Lung (tissue), 12 donors: ENCODE results near the gene ELF2. TPM values are rescaled to one million over a fixed set of nuclear protein-coding genes. Genes with fewer than 3 reads are reported as not detected.
A peak's percentile ranks its signal among the peaks of the same experiment; 100 is the strongest.

Source experiments
- ATAC-seq: fragments of 200-7000 bp; cut with Tn5 transposase; one replicate; pipeline ENCODE4 v1.9.1; 2020; ENCODE audit warnings: moderate number of reproducible peaks; ENCODE audit not compliant: insufficient read depth, low FRiP score
- DNase-seq, 3 donors: peaks; one replicate each; pipeline ENCODE4 v3.0.0-alpha.2; 2013 to 2017
- H3K27ac ChIP-seq, 2 donors: one replicate each; pipeline ENCODE4 v1.5.1; 2013; ENCODE audit warnings: mild to moderate bottlenecking in 2 of 2, moderate library complexity in 2 of 2, control low read depth in 1 of 2, inconsistent platforms in 1 of 2, low read depth in 1 of 2, low read length in 1 of 2
- H3K27me3 ChIP-seq, 3 donors: one replicate each; pipeline ENCODE4 v1.5.1; 2013; ENCODE audit warnings: low read length in 2 of 3; ENCODE audit not compliant: control insufficient read depth in 3 of 3, insufficient read depth in 3 of 3
- H3K36me3 ChIP-seq, 4 donors: one replicate each; pipeline ENCODE4 v1.5.1; 2013; ENCODE audit warnings: low read length in 4 of 4, mild to moderate bottlenecking in 1 of 4, moderate library complexity in 1 of 4; ENCODE audit not compliant: control insufficient read depth in 4 of 4, insufficient read depth in 4 of 4
- H3K4me1 ChIP-seq, 5 donors: one replicate each; pipeline ENCODE4 v1.5.1; 2013; ENCODE audit warnings: low read length in 5 of 5, mild to moderate bottlenecking in 2 of 5, moderate library complexity in 1 of 5; ENCODE audit not compliant: control insufficient read depth in 5 of 5, insufficient read depth in 5 of 5
- H3K4me3 ChIP-seq: one replicate; pipeline ENCODE4 v1.5.1; 2013; ENCODE audit warnings: mild to moderate bottlenecking, control low read depth, moderate library complexity
- H3K9ac ChIP-seq, 2 donors: one replicate each; pipeline ENCODE4 v1.5.1; 2013; ENCODE audit warnings: low read length in 2 of 2, control low read depth in 1 of 2; ENCODE audit not compliant: insufficient read depth in 1 of 2
- H3K9me3 ChIP-seq, 4 donors: one replicate each; pipeline ENCODE4 v1.5.1; 2013; ENCODE audit warnings: low read length in 3 of 4, mild to moderate bottlenecking in 1 of 4, moderate library complexity in 1 of 4; ENCODE audit not compliant: control insufficient read depth in 4 of 4, insufficient read depth in 3 of 4
- WGBS, 2 donors: extraction: QIAGEN DNeasy Blood & Tissue Kit; methylation state at CpG; one replicate each; pipeline ENCODE4 v1.1.7; 2013; 5-methylcytosine and 5-hydroxymethylcytosine counted together
- polyA plus RNA-seq, 2 donors: library from polyadenylated mRNA; stranded (reverse); fragments of 200-250 nt; gene quantifications; one replicate each; pipeline ENCODE4 v1.2.1, GENCODE V29; 2013
- total RNA-seq, 2 donors: library from RNA; depleted of rRNA in 1 of 2; stranded (reverse); fragments of >200 nt in 1 of 2; gene quantifications; one replicate each; pipeline ENCODE4 v1.2.1, GENCODE V29; 2014 to 2021
- TF ChIP-seq, protein P1 (sequence below): IDR thresholded peaks from 2 replicates; pipeline ENCODE4 v1.5.1; 2012; ENCODE audit warnings: mild to moderate bottlenecking; ENCODE audit errors: control extremely low read depth, extremely low read depth
- donor health status: control.
- donor health status: control.
- donor health status: Bipolar disorder and iron deficiency.
- donor health status: healthy.
- donor health status: DM: yes; HTN: yes; CAD: no.

ELF2 gene
- total and polyA plus RNA-seq, 4 donors = 11.6 to 101 (median 28.7) TPM

DNA sequence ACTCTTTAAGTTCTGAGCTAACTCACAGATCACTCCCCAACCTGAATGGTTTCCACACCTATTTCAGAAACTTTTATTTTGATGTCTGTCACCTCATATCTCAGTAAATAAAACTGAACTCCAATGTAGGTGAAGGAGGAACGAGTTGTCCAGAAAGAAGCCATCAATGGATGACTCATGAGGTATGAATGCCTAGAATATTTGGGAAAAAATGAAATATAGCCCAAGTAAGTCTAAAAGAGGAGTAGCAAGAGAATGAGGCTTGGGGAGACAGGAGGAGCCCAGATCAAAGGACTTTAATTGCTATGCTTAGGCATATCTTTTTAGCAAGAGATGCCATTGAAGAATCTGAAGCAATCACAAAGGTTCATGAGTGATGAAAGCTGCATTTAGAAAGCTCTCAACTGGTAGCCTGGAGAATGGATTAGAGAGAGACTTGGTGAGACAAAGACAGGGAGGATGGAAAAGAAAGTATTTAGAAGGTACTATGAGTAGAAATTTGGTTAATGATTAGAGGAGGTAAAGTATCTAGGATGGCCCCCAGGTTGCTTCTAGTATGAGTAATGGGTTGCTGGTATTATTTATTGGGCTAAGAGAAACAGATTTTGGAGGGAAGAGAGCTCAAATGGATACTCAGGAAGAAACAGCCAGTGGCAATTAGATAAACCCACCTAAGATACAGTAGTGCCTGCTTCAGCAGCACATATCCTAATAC, 122.1 kb downstream of the ELF2 start:
- peak overlapping the region in 1 of 2 donors; percentile 23 for H3K27ac ChIP-seq
- TF ChIP-seq, protein P1, sequence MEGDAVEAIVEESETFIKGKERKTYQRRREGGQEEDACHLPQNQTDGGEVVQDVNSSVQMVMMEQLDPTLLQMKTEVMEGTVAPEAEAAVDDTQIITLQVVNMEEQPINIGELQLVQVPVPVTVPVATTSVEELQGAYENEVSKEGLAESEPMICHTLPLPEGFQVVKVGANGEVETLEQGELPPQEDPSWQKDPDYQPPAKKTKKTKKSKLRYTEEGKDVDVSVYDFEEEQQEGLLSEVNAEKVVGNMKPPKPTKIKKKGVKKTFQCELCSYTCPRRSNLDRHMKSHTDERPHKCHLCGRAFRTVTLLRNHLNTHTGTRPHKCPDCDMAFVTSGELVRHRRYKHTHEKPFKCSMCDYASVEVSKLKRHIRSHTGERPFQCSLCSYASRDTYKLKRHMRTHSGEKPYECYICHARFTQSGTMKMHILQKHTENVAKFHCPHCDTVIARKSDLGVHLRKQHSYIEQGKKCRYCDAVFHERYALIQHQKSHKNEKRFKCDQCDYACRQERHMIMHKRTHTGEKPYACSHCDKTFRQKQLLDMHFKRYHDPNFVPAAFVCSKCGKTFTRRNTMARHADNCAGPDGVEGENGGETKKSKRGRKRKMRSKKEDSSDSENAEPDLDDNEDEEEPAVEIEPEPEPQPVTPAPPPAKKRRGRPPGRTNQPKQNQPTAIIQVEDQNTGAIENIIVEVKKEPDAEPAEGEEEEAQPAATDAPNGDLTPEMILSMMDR = no peak
- H3K4me3 ChIP-seq = no peak overlapping the region
- H3K27me3 ChIP-seq = no peaks in the 10 kb centered on the region
- 42 to 75% methylated on average over 1 of the region's 1 CpG for WGBS, 2 donors
- H3K36me3 ChIP-seq = peaks cover 5 to 21% (median 9%) of the 10 kb centered on the region in 4 donors
- H3K9me3 ChIP-seq = no peaks in the 10 kb centered on the region
- ATAC-seq = no peak
- H3K4me1 ChIP-seq = peaks cover 0 to 11% (median 0%) of the 10 kb centered on the region in 5 donors
- no peak overlapping the region for H3K9ac ChIP-seq
- no peak for DNase-seq

DNA sequence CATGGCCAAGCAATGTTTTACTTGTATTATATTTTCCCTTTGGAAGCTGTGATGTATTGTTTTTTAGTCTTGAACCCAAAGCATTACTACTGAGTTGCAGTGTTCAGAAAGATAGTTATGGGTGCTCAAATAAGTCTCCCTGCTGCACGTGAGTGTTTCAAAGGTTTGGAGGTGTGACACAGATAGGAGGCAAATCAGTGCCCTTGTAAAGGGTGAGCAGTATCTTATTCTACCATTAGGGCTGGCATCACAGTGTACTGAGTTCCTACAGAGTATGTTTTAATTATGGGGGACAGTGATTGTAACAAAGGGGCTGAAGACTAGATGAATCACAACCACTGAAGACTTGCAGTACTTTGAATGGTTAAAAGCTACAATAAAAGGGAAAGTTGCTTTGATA, 123.1 kb downstream of the ELF2 start:
- Histone ChIP-seq H3K4me1 (peaks cover 0 to 11% (median 0%) of the 10 kb centered on the region in 5 donors), H3K9ac (no peak overlapping the region), H3K27ac (no peak overlapping the region), H3K9me3 (no peaks in the 10 kb centered on the region), H3K27me3 (no peaks in the 10 kb centered on the region), H3K4me3 (no peak overlapping the region), H3K36me3 (peaks cover 3 to 12% (median 5%) of the 10 kb centered on the region in 4 donors)
- TF ChIP-seq, protein P1 = no peak
- DNase-seq = no peak
- WGBS, 2 donors = 90 to 95% methylated on average over 1 of the region's 1 CpG
- ATAC-seq = no peak

DNA sequence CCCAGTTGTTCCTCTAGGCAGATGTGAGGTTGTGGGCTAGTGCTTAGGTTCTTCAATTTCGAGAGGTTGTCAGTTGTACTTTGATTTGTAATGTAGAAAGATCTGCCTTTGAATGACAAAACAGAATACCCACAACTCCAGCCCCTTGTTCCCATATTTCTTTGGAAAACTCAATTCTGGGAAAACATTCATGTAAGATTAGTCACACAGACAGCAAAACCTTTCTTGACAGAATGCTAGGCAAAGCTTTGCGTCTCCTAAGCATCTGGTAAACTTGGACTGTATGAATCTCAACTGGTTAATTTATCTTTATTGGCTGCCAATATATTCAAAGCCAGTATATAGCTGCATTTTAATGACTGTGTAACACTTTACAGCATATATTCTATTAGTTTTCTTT, 126.6 kb downstream of the ELF2 start:
- Histone ChIP-seq H3K27ac (no peak overlapping the region), H3K36me3 (peaks cover 5 to 20% (median 8%) of the 10 kb centered on the region in 4 donors), H3K9me3 (no peaks in the 10 kb centered on the region), H3K27me3 (no peaks in the 10 kb centered on the region), H3K4me3 (no peak overlapping the region), H3K9ac (no peak overlapping the region), H3K4me1 (peaks cover 0 to 11% (median 0%) of the 10 kb centered on the region in 5 donors)
- DNase-seq (no peak), ATAC-seq (no peak)
- TF ChIP-seq, protein P1 = no peak
- WGBS, 2 donors = 72 to 89% methylated on average over 2 of the region's 2 CpGs
